Measurements from ENCODE around the gene ABCC4.
"Not testable (repeated sequence)": the region's sequence is repeated elsewhere in the genome, so short reads cannot be mapped to it uniquely, and the experiment has no call there.

Gene ABCC4

GRCh38 chr13:95298971-95299621, 2.2 kb downstream of the ABCC4 start:
- DNase-seq (ENCODE audit: low read depth) = no peak
- no peak overlapping the region for H3K4me3 ChIP-seq (ENCODE audit: low read length)
- TF ChIP-seq, protein P1, sequence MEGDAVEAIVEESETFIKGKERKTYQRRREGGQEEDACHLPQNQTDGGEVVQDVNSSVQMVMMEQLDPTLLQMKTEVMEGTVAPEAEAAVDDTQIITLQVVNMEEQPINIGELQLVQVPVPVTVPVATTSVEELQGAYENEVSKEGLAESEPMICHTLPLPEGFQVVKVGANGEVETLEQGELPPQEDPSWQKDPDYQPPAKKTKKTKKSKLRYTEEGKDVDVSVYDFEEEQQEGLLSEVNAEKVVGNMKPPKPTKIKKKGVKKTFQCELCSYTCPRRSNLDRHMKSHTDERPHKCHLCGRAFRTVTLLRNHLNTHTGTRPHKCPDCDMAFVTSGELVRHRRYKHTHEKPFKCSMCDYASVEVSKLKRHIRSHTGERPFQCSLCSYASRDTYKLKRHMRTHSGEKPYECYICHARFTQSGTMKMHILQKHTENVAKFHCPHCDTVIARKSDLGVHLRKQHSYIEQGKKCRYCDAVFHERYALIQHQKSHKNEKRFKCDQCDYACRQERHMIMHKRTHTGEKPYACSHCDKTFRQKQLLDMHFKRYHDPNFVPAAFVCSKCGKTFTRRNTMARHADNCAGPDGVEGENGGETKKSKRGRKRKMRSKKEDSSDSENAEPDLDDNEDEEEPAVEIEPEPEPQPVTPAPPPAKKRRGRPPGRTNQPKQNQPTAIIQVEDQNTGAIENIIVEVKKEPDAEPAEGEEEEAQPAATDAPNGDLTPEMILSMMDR (conservative IDR thresholded peaks at IDR 0.05; ENCODE audit: low read depth, low read length) = no peak

GRCh38 chr13:95298169-95298965, 2.9 kb downstream of the ABCC4 start:
- DNase-seq (ENCODE audit: low read depth) = no peak
- H3K4me3 ChIP-seq (ENCODE audit: low read length) = no peak overlapping the region
- TF ChIP-seq, protein P1 (conservative IDR thresholded peaks at IDR 0.05; ENCODE audit: low read depth, low read length) = no peak

- TF ChIP-seq, protein P1 (conservative IDR thresholded peaks at IDR 0.05; ENCODE audit: low read depth, low read length) = peak; percentile 85
- DNase-seq (ENCODE audit: low read depth) = no peak
- H3K4me3 ChIP-seq (ENCODE audit: low read length) = no peak overlapping the region
These were observed 4.8 kb downstream of the ABCC4 start for GRCh38 chr13:95296326-95296925.

DNA sequence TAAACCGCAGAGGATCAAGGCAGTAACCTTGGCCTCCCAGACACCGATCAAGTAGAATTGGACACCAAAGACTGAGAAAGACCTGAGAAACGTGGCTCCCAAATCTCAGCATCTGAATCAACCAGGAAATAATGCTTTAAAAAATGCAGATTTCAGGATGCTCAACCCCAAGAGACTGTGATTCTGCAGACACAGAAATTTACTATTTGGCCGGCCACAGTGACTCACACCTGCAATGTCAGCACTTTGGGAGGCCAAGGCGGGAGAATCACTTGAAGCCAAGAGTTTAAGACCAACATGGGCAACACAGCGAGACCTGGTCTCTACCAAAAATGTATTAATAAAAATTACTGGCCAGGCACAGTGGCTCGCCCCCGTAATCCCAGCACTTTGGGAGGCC, 6.2 kb downstream of the ABCC4 start:
- no peak overlapping the region for H3K4me3 ChIP-seq (ENCODE audit: low read length)
- TF ChIP-seq, protein P1 (conservative IDR thresholded peaks at IDR 0.05; ENCODE audit: low read depth, low read length) = no peak
- DNase-seq (ENCODE audit: low read depth) = no peak

DNA sequence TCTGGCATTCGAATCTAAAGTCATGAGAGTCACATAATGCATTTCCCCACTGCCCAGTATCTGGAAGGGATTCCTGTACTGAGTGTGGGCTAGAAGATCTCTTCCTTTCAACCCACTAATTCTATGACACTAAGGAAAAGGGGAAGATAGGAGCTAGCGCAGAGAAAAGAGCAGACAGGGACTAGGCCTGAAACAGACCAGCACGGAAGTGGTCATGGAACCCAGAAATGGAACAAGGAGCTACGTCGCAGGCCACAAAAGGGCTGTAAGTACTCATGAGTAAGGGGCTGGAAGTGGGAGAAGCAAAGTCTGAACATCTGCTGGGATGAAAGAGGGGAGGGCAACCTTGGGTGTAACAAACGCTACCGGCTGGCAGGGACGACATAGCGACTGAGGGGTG, 8.6 kb downstream of the ABCC4 start:
- DNase-seq (ENCODE audit: low read depth) = no peak
- TF ChIP-seq, protein P1 (conservative IDR thresholded peaks at IDR 0.05; ENCODE audit: low read depth, low read length) = no peak
- H3K4me3 ChIP-seq (ENCODE audit: low read length) = no peak overlapping the region

DNA sequence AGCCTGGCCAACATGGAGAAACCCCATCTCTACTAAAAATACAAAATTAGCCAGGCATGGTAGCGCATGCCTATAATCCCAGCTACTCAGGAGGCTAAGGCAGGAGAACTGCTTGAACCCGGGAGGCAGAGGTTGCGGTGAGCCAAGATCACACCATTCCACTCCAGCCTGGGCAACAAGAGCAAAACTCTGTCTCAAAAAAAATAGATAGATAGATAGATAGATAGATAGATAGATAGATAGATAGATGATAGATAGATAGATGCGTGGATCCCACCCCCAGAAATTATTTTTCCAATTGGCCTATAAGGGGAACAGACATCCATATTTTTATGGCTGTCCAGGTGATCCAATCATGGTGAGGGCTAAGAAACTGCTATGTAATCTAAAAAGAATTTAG, 11.3 kb downstream of the ABCC4 start:
- not testable (repeated sequence) for DNase-seq (ENCODE audit: low read depth); H3K4me3 ChIP-seq (ENCODE audit: low read length)

GRCh38 chr13:95289020-95289444, 12.2 kb downstream of the ABCC4 start:
- no peak overlapping the region for H3K4me3 ChIP-seq (ENCODE audit: low read length)
- TF ChIP-seq, protein P1 (conservative IDR thresholded peaks at IDR 0.05; ENCODE audit: low read depth, low read length) = no peak
- DNase-seq (ENCODE audit: low read depth) = peak; percentile 78

Data from retinal pigment epithelial cell (primary cell).